Hepatocyte (in vitro differentiated cells): ENCODE results near the gene NKX1-1.

Experiments used
- CTCF ChIP-seq: fragments of 200-600 bp; sonication (generic); IDR thresholded peaks from 2 replicates; pipeline ENCODE4 v1.5.1; 2016; ENCODE audit warnings: antibody characterized with exemption, mild to moderate bottlenecking; ENCODE audit not compliant: poor library complexity
- EZH2 ChIP-seq: fragments of 200-600 bp; sonication (generic); IDR thresholded peaks from 2 replicates; pipeline ENCODE4 v1.6.1; 2016; ENCODE audit warnings: antibody characterized with exemption, mild to moderate bottlenecking, borderline replicate concordance
- EZH2phosphoT487 ChIP-seq: fragments of 200-600 bp; sonication (generic); IDR thresholded peaks from one replicate; pipeline ENCODE4 v1.6.1; 2018; ENCODE audit warnings: antibody characterized with exemption, mild to moderate bottlenecking, low read depth, moderate library complexity; ENCODE audit not compliant: unreplicated experiment, severe bottlenecking

- TF ChIP-seq EZH2, result no peak
- TF ChIP-seq CTCF, result no peak
- TF ChIP-seq EZH2phosphoT487, result no peak
These were observed 41.7 kb upstream of the NKX1-1 start for GRCh38 chr4:1447676-1448588.
